Ishikawa (cell line): ENCODE measurements around the gene RHOJ.

Experiments
- CEBPB ChIP-seq: IDR thresholded peaks from 2 replicates; pipeline ENCODE4 v1.6.1; 2012
- EGR1 ChIP-seq: IDR thresholded peaks from 2 replicates; pipeline ENCODE4 v1.6.1; 2012
- EP300 ChIP-seq: IDR thresholded peaks from 2 replicates; pipeline ENCODE4 v1.6.1; 2012; ENCODE audit warnings: borderline replicate concordance
- TAF1 ChIP-seq: IDR thresholded peaks from 2 replicates; pipeline ENCODE4 v1.6.1; 2012; ENCODE audit warnings: low read depth, mild to moderate bottlenecking
- TCF12 ChIP-seq: IDR thresholded peaks from 2 replicates; pipeline ENCODE4 v1.6.1; 2012; ENCODE audit warnings: low read depth

- TF ChIP-seq CEBPB (no peak), TAF1 (no peak), EGR1 (no peak), EP300 (no peak), TCF12 (no peak)
Observed at GRCh38 chr14:63200767-63201166, 3.5 kb upstream of the RHOJ start.
